ENCODE measurements around the gene ROM1. TPM values are rescaled to one million over a fixed set of nuclear protein-coding genes. Genes with fewer than 3 reads are reported as not detected.
A peak's percentile ranks its signal among the peaks of the same experiment; 100 is the strongest.
"Not testable (repeated sequence)": the region's sequence is repeated elsewhere in the genome, so short reads cannot be mapped to it uniquely, and the experiment has no call there.

Gene ROM1
- total and polyA plus RNA-seq, 5 donors, result 6.1 to 7.9 (median 6.8) TPM

DNA sequence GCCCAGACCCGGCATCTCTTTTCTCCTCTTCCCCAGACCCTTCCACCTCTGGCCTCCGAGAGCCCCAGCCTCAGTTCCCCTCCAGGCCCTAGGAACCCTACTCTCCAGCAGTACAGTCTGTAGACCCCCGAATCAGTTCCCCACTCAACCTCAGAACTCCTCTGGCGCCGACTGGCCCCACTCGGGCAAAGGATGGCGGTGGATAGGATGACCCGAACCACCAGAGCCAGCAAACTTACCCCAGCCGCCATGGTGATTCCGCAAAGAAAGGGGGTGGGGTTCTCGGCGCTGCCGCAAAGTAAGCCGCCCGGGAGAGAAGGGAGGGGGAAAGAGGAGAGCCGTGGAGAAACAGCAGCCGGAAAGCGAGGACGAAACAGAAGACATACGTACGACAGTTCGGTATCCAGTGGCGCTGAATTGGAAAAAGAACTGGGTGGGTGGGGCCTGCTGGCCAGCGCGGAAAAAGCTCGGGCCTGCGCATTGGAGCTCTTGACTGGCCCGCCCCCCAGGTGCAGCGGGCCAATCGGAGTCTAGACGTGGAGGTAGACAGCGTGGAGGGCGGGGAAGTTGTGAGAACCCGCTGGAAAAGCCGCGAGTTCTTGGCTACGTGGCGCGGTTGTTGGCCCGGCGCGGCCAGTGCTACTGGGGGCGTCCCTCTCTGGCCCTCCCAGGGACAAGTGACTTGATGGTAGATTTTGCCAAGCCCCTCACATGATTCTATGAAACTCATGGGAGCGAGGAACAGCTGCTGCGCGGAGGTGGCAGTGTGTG, 39.3 kb upstream of the ROM1 start, which contains the start of gene EEF1G:
Gene EEF1G, minus strand, starts transcription at position 300 of the 771 bp plus-strand sequence. Its CDS starts 49 bp downstream, at position 251.
- DNase-seq (peak; percentile 98 to 99 (median 99)), ATAC-seq (peak; percentile 93 to 97)
- H3K4me3 ChIP-seq (ENCODE audit: low read length), result peak within 1 kb of the TSS; percentile 86
- intact Hi-C loops (cut with DNase I), result no loop called here
- H3K4me1 ChIP-seq (ENCODE audit: control insufficient read depth, insufficient read depth, low read length), result peaks cover 2% of the 10 kb centered on the region
- no peaks in the 10 kb centered on the region for H3K9me3 ChIP-seq (ENCODE audit: control insufficient read depth, low read length)
- H3K27ac ChIP-seq (ENCODE audit: low read length), result peak within 1 kb of the TSS; percentile 75
- no peaks in the 10 kb centered on the region for H3K27me3 ChIP-seq (ENCODE audit: control insufficient read depth, insufficient read depth)
- under 1% methylated on average over 46 of the region's 46 CpGs for whole genome bisulfite sequencing

DNA sequence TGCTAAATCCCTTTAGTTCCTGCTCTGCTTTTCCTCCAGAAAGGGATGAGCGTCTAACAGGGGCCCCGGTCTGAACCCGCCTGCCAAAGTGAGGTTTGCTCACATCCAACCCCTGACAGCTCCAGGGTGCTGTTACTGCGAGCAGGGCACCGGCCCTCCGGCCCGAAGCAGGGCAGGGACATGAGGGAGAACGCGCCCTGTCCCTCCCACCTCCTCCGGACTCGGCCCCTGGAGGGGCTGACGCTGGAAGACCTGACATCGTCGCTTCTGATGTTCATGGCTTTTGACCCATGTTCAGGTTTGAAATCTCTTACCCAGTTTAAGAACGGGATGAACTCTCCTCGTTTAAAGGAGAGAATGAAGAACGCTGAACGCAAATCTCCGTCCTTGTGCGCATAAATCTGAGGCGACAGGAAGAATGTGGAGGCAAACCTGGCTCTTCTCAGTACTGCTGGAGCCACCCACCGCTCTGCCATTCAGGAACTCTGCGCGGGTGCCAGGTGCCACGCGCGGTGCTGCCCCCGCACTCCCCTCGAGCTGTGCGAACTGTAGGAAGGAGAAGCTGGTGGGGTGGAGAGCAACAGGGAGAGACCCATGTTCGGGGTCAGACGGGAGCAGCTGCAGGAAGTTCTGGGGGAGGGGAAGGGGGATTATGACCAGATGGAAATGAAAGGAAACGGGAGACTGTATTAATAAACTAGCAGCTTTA, 38.5 kb upstream of the ROM1 start:
- ATAC-seq, result peak; percentile 14 to 28
- 1% methylated on average over 33 of the region's 33 CpGs for WGBS
- DNase-seq, result peak; percentile 59 to 78 (median 76)
- H3K9me3 ChIP-seq (ENCODE audit: control insufficient read depth, low read length), result no peaks in the 10 kb centered on the region
- intact Hi-C loops (cut with DNase I), result no loop called here
- H3K27me3 ChIP-seq (ENCODE audit: control insufficient read depth, insufficient read depth), result no peaks in the 10 kb centered on the region
- H3K4me1 ChIP-seq (ENCODE audit: control insufficient read depth, insufficient read depth, low read length), result peaks cover 2% of the 10 kb centered on the region
- H3K27ac ChIP-seq (ENCODE audit: low read length), result peak overlapping the region; percentile 71
- peak overlapping the region; percentile 50 for H3K4me3 ChIP-seq (ENCODE audit: low read length)

DNA sequence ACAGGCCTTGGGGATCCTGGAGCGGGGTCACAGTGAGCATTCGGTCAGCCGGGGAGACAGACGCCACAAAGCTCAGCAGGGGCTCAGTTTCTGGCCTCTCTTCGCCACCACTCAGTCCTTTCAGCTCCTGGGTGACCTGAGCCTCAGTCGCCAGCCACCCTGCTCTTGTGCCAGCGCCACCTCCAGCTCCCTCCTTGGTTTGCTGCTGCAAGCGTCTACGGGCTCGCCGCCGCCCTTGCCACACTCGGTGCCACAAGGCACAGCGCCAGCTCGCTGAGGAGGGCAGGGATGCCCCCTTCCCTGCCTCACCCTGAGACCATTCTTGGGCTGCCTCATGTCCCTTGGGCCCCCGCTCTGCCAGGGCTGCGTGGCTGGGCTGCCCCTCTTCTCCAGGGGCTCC, 37.9 kb upstream of the ROM1 start:
- H3K27me3 ChIP-seq (ENCODE audit: control insufficient read depth, insufficient read depth), result no peaks in the 10 kb centered on the region
- peak overlapping the region; percentile 41 for H3K27ac ChIP-seq (ENCODE audit: low read length)
- H3K9me3 ChIP-seq (ENCODE audit: control insufficient read depth, low read length), result no peaks in the 10 kb centered on the region
- no peak for ATAC-seq
- intact Hi-C loops (cut with DNase I), result no loop called here
- no peak overlapping the region for H3K4me3 ChIP-seq (ENCODE audit: low read length)
- peaks cover 2% of the 10 kb centered on the region for H3K4me1 ChIP-seq (ENCODE audit: control insufficient read depth, insufficient read depth, low read length)
- 42% methylated on average over 17 of the region's 17 CpGs for WGBS
- peak in 1 of 3 donors; percentile 76 for DNase-seq

DNA sequence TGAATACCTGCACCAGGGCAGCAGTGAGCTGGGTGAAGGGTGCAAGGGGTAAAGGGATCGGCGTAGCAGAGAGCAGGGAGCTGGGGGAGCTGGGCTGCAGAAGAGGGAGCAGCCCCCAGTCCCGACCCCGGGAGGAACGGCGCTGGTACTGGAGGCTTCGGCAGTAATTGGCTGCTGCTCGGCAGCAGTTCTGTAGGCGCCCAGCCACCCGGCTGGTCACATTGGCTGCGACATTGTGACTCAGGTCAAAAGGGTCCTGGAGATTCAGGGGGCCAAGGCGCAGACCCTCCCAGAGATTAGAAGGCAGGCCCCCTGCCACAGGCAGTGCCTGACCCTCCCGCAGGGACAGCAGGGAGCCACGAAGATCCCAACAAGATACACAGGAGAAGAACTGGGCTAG, 37.2 kb upstream of the ROM1 start:
- no peaks in the 10 kb centered on the region for H3K9me3 ChIP-seq (ENCODE audit: control insufficient read depth, low read length)
- peaks cover 2% of the 10 kb centered on the region for H3K4me1 ChIP-seq (ENCODE audit: control insufficient read depth, insufficient read depth, low read length)
- peak in 1 of 3 donors; percentile 49 for DNase-seq
- no peak overlapping the region for H3K4me3 ChIP-seq (ENCODE audit: low read length)
- H3K27ac ChIP-seq (ENCODE audit: low read length), result peak overlapping the region; percentile 80
- intact Hi-C loops (cut with DNase I), result no loop called here
- 68% methylated on average over 14 of the region's 14 CpGs for WGBS
- no peaks in the 10 kb centered on the region for H3K27me3 ChIP-seq (ENCODE audit: control insufficient read depth, insufficient read depth)
- ATAC-seq, result no peak

DNA sequence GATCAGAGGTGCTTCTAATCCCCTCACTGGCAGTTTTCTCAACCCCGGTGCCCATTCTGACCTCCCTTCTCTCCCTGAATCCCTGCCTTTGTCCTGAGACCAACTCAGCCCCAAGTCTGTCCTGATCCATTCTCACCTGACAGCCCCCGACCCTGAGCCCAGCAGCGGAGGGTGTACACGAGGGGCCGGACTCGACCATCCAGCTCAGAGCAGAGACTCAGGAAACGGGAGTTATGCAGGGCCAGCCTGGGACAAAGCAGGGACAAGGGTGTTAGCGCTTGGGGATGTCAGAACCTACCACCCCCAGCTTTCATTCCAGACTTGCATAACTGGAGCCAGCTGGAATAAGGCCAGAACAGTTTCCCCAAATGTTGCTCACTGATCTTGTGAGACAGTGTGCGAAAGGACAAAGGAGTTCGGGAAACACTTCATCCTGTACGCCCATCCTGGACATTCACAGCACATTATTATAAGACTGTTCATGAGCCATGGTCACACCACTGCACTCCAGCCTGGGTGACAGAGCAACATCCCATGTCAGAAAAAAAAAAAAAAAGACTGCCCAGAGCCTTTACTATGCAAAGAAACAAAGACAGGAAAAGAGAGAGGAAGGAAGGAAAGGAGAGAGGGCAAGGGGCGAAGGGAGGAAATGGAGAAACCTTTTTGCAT, 35.9 kb upstream of the ROM1 start:
- Histone ChIP-seq H3K4me3 (ENCODE audit: low read length) (no peak overlapping the region), H3K27ac (ENCODE audit: low read length) (peak overlapping the region; percentile 80), H3K27me3 (ENCODE audit: control insufficient read depth, insufficient read depth) (no peaks in the 10 kb centered on the region), H3K9me3 (ENCODE audit: control insufficient read depth, low read length) (no peaks in the 10 kb centered on the region), H3K4me1 (ENCODE audit: control insufficient read depth, insufficient read depth, low read length) (peaks cover 2% of the 10 kb centered on the region)
- 56% methylated on average over 12 of the region's 12 CpGs for WGBS
- DNase-seq (peak in 1 of 3 donors; percentile 42), ATAC-seq (peak in 1 of 2 donors; percentile 58)
- intact Hi-C loops (cut with DNase I), result no loop called here

DNA sequence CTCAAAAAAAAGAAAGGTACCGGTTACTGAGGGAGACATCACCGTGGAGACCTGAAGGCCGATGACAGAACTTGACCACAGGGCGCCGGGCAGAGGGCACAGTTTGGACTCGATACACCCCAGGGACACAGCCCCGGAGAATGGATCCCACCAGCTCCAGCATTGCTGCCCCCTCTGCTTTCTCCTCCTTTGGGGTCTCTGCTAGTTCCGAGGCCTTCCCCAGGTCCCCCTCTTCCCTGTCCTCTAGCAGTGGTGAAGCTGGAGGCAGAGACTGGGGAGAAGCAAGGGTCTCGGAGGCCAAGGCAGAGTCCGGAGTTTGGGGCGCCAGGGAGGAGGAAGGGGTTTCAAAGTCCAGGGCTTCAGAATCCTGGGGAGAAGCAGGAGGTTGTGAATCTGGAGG, 34.5 kb upstream of the ROM1 start:
- 96% methylated on average over 11 of the region's 11 CpGs for WGBS
- intact Hi-C loops (cut with DNase I), result no loop called here
- DNase-seq, result no peak

DNA sequence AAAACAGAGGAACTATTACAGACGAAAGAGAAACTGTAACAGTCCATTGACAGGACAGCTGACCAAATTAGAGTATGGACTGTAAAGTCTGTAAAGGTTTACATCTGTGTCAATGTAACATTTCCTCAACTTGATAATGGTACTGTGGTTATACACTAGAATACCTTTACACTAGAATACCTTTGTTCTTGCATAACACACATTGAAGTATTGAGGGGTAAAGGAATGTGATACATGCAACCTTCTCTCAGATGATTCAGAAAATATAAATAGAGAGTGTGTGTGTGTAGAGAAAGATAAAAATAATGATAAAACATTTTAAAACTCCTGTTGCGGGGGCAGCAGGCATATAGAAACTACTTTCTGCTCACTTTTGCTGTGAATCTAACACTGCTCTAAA, 33.8 kb upstream of the ROM1 start:
- no peak for DNase-seq
- H3K4me3 ChIP-seq (ENCODE audit: low read length), result no peak overlapping the region
- H3K9me3 ChIP-seq (ENCODE audit: control insufficient read depth, low read length), result no peaks in the 10 kb centered on the region
- H3K27ac ChIP-seq (ENCODE audit: low read length), result no peak overlapping the region
- H3K27me3 ChIP-seq (ENCODE audit: control insufficient read depth, insufficient read depth), result no peaks in the 10 kb centered on the region
- ATAC-seq, result no peak
- 88% methylated on average over 2 of the region's 2 CpGs for WGBS
- H3K4me1 ChIP-seq (ENCODE audit: control insufficient read depth, insufficient read depth, low read length), result peaks cover 2% of the 10 kb centered on the region
- intact Hi-C loops (cut with DNase I), result no loop called here

More for the DNA sequence above, 34.5 kb upstream of the ROM1 start:
- Histone ChIP-seq H3K4me1 (ENCODE audit: control insufficient read depth, insufficient read depth, low read length) (peaks cover 2% of the 10 kb centered on the region), H3K27ac (ENCODE audit: low read length) (no peak overlapping the region), H3K9me3 (ENCODE audit: control insufficient read depth, low read length) (no peaks in the 10 kb centered on the region), H3K27me3 (ENCODE audit: control insufficient read depth, insufficient read depth) (no peaks in the 10 kb centered on the region), H3K4me3 (ENCODE audit: low read length) (no peak overlapping the region)
- no peak for ATAC-seq

DNA sequence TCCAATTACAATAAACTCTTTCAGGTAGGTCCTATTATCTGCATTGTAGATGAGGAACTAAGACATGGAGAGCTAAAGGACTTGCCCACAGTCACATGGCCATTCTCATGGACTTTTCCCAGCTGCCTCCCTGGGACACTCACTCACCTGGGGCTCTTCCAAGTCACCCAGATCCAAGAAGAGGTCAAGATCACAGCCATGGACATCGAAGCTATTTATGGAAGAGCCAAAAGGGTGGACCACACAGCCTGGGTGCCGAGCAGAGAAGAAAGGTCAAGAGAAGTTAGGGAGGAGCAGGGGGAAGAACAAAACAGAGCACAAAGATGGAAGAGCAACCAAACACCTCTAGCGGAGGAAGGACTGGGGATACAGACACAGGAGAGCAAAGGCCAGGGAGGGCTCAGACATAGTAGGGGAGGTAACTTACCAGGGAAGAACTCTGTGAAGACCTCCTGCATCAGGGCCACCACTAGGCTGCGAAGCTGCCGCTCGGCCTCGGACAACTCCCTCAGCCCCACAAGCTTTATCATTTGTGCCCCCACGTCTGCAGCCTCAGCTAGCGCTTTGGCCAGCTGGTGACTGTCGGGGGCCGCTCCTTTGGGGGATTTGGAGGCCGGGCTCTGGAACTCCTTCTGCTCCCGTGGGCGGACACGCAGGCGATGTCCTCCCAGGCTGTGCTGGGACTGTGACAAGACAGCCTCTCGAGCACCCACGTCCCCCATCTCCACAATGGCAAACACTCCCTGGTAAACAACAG, 31.9 kb upstream of the ROM1 start:
- no peak overlapping the region for H3K4me3 ChIP-seq (ENCODE audit: low read length)
- H3K27ac ChIP-seq (ENCODE audit: low read length), result no peak overlapping the region
- H3K27me3 ChIP-seq (ENCODE audit: control insufficient read depth, insufficient read depth), result no peaks in the 10 kb centered on the region
- no peaks in the 10 kb centered on the region for H3K9me3 ChIP-seq (ENCODE audit: control insufficient read depth, low read length)
- H3K4me1 ChIP-seq (ENCODE audit: control insufficient read depth, insufficient read depth, low read length), result no peaks in the 10 kb centered on the region
- ATAC-seq (no peak), DNase-seq (no peak)
- 84% methylated on average over 18 of the region's 18 CpGs for WGBS
- intact Hi-C loops (cut with DNase I), result no loop called here

DNA sequence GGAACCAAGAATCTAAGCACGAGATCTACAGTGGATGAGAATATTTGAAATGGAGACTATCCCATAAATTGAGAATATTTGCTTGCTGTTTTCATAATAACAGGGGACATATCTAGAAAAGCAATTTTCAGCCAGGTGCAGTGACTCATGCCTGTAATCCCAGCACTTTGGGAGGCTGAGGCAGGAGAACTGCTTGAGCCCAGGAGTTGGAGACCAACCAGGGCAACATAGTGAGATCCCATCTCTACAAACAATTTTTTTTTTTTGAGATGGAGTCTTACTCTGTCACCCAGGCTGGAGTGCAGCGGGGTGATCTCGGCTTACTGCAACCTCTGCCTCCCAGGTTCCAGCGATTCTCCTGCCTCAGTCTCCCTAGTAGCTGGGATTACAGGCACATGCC, 31.3 kb upstream of the ROM1 start:
- DNase-seq; ATAC-seq; H3K27me3 ChIP-seq (ENCODE audit: control insufficient read depth, insufficient read depth); intact Hi-C loops (cut with DNase I); H3K4me1 ChIP-seq (ENCODE audit: control insufficient read depth, insufficient read depth, low read length); H3K4me3 ChIP-seq (ENCODE audit: low read length); H3K9me3 ChIP-seq (ENCODE audit: control insufficient read depth, low read length); H3K27ac ChIP-seq (ENCODE audit: low read length): not testable (repeated sequence)
- WGBS, result 95% methylated on average over 4 of the region's 4 CpGs

DNA sequence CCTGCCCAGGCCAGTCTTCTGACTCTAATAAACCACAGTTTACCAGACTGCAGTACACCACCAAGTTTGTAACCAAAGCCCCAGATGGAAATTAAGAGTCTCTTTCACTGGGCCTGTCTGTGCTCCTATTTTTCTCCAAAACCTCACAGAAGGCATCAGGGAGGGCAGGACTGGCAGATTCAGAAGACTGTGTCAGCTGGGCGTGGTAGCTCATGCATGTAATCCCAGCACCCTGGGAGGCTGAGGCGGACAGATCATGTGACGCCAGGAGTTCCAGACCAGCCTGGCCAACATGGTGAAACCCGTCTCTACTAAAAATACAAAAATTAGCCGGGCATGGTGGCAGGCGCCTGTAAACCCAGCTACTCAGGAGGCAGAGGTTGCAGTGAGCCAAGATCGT, 27.7 kb upstream of the ROM1 start:
- 98% methylated on average over 7 of the region's 7 CpGs for WGBS
- H3K27ac ChIP-seq (ENCODE audit: low read length); ATAC-seq; intact Hi-C loops (cut with DNase I); H3K4me1 ChIP-seq (ENCODE audit: control insufficient read depth, insufficient read depth, low read length); H3K4me3 ChIP-seq (ENCODE audit: low read length); H3K27me3 ChIP-seq (ENCODE audit: control insufficient read depth, insufficient read depth); H3K9me3 ChIP-seq (ENCODE audit: control insufficient read depth, low read length); DNase-seq: not testable (repeated sequence)

All from right cardiac atrium (tissue), 5 donors.